Common myeloid progenitor, CD34-positive (primary cell): Measurements from ENCODE around the gene KCNG2.

Experiments used
- CTCF ChIA-PET: fragments of 350-600 bp; sonication (Branson Sonifier 250); formaldehyde crosslinking; loops from one replicate; lab custom pipeline; 2021; ENCODE audit warnings: antibody characterized with exemption; lab: Charles Lee
- POLR2A ChIA-PET: fragments of 350-600 bp; sonication (Branson Sonifier 250); formaldehyde crosslinking; loops from one replicate; lab custom pipeline; 2021; ENCODE audit warnings: antibody characterized with exemption; lab: Charles Lee
- DNase-seq, 3 donors: peaks; one replicate each; pipeline versions ENCODE4 v3.0.0 to v3.0.0-alpha.2; 2013
- H3K27ac ChIP-seq, 2 experiments: 1 replicate in 1 of 2; 2 replicates in 1 of 2; pipeline ENCODE4 v1.7.0; 2013; ENCODE audit warnings: inconsistent platforms in 2 of 2, low read length in 2 of 2, mild to moderate bottlenecking in 2 of 2, low read depth in 1 of 2, moderate library complexity in 1 of 2; ENCODE audit not compliant: severe bottlenecking in 2 of 2, insufficient read depth in 1 of 2, poor library complexity in 1 of 2
- H3K27me3 ChIP-seq, 5 experiments: replicated peaks in 2 of 5; 1 replicate in 3 of 5; 2 replicates in 2 of 5; pipeline versions ENCODE4 v1.6.1 to v1.7.0; 2013; ENCODE audit warnings: low read length in 4 of 5, mild to moderate bottlenecking in 2 of 5, moderate library complexity in 2 of 5, inconsistent platforms in 1 of 5; ENCODE audit not compliant: insufficient read depth in 5 of 5, control insufficient read depth in 4 of 5
- H3K36me3 ChIP-seq, 4 experiments: 1 replicate in 2 of 4; 2 replicates in 2 of 4; pipeline versions ENCODE4 v1.6.1 to v1.7.0; 2013; ENCODE audit warnings: low read length in 3 of 4, control low read depth in 1 of 4, mild to moderate bottlenecking in 1 of 4; ENCODE audit not compliant: control insufficient read depth in 4 of 4, insufficient read depth in 4 of 4
- H3K4me1 ChIP-seq, 4 experiments: 1 replicate in 3 of 4; 2 replicates in 1 of 4; pipeline versions ENCODE4 v1.6.1 to v1.7.1; 2013; ENCODE audit warnings: low read length in 3 of 4, mild to moderate bottlenecking in 3 of 4, control low read depth in 1 of 4, inconsistent platforms in 1 of 4, moderate library complexity in 1 of 4; ENCODE audit not compliant: control insufficient read depth in 4 of 4, insufficient read depth in 4 of 4; ENCODE audit errors: control extremely low read depth in 1 of 4
- H3K4me3 ChIP-seq, 7 experiments: 1 replicate in 4 of 7; 2 replicates in 3 of 7; pipeline versions ENCODE4 v1.5.1 to v1.7.0; 2013; ENCODE audit warnings: mild to moderate bottlenecking in 7 of 7, low read length in 6 of 7, moderate library complexity in 6 of 7, inconsistent platforms in 2 of 7, low read depth in 2 of 7, control low read depth in 1 of 7; ENCODE audit not compliant: insufficient read depth in 4 of 7, control insufficient read depth in 1 of 7; ENCODE audit errors: extremely low read depth in 1 of 7
- H3K9me3 ChIP-seq, 5 experiments: 1 replicate in 4 of 5; 2 replicates in 1 of 5; pipeline versions ENCODE4 v1.6.1 to v1.7.1; 2013; ENCODE audit warnings: low read length in 4 of 5, mild to moderate bottlenecking in 2 of 5, inconsistent platforms in 1 of 5, low read depth in 1 of 5, moderate library complexity in 1 of 5; ENCODE audit not compliant: control insufficient read depth in 4 of 5, insufficient read depth in 2 of 5; ENCODE audit errors: control extremely low read depth in 1 of 5
- WGBS: methylation state at CpG from one replicate; pipeline ENCODE4 v1.1.5; 2013; ENCODE audit not compliant: insufficient coverage; 5-methylcytosine and 5-hydroxymethylcytosine counted together

Gene KCNG2

DNA sequence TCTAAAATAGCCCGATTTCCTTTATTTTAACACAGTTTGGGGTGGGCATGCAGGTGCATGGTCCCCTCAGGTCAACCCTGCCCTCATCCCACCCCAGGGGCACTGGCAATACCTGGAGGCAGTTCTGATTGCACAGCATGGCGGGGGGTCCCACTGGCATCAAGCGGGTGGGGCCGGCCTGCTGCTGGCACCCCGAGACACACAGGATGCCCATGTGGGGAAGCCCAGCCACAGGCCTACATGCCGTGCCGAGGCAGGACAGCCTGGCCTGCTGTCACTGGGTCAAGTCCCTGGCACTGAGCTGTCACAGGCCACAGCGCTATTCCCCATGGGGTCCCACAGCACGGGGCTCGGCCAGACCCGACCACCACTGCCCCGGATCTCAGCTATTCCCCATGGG, 11.9 kb upstream of the KCNG2 start:
- DNase-seq = no peak
- WGBS = 84% methylated on average over 8 of the region's 12 CpGs
- ChIA-PET POLR2A (no interaction called here), CTCF (no interaction called here)
- peaks cover 3 to 34% (median 32%) of the 10 kb centered on the region in 4 experiments for H3K4me1 ChIP-seq
- H3K27me3 ChIP-seq = peaks cover 0 to 63% (median 10%) of the 10 kb centered on the region in 5 experiments
- H3K36me3 ChIP-seq = no peaks in the 10 kb centered on the region
- no peaks in the 10 kb centered on the region for H3K9me3 ChIP-seq
- no peak overlapping the region for H3K4me3 ChIP-seq
- H3K27ac ChIP-seq = no peak overlapping the region

DNA sequence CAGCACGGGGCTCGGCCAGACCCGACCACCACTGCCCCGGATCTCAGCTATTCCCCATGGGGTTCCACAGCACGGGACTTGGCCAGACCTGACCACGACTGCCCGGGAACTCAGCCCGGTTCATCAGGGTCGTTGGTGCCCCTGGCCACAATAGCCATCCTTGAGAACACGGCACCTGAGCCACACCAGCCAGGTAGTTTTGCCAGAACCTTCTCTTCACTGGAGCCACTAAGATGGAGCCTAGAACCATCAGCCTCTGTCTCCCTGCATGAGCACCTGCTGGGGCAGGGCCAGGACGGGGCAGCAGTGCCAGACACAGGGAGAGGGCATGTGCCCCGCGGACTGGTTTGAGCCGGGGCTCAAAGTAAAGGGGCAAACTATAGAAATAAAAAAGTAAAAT, 11.4 kb upstream of the KCNG2 start:
- H3K9me3 ChIP-seq = no peaks in the 10 kb centered on the region
- DNase-seq = no peak
- H3K27ac ChIP-seq = no peak overlapping the region
- H3K4me3 ChIP-seq = no peak overlapping the region
- POLR2A ChIA-PET = no interaction called here
- 83% methylated on average over 12 of the region's 14 CpGs for WGBS
- peaks cover 0 to 63% (median 10%) of the 10 kb centered on the region in 5 experiments for H3K27me3 ChIP-seq
- peaks cover 6 to 39% (median 37%) of the 10 kb centered on the region in 4 experiments for H3K4me1 ChIP-seq
- no peaks in the 10 kb centered on the region for H3K36me3 ChIP-seq
- CTCF ChIA-PET = no interaction called here

DNA sequence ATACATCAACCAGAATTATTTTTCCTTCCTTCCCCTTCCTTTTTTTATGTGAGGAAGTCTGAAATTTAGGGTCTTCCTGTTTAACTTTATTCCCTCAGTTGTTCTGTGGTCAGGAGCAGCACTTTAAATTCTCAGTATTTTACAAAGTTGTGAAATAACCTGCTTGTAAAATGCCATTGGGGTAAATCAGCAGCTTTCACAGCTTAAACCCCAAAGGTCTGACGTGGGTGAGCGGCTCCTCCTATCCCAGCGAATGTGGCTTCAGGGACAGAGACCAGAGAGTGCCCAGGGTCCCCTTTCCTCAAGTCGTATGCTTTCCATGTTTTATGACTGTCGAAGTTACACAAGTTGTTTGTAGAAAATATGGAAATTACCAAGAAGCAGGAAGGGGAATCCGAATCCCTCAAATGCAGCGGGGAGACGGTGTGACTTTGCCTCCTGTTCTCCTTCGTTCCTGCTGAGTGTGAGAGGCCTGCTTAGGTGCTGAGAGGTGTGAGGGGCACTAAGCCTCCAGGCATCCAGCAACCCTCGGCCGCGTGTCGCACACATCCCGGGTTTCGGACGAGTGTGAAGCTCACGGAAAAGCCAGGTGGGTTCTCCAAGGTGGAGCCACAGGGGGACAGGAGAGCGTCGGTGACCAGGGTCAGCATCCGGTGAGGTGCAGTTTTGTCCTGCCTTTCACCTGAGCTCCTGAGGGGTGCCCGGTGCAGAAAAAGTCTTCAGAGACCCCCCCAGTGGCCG, 10.8 kb upstream of the KCNG2 start:
- H3K27ac ChIP-seq = no peak overlapping the region
- no peaks in the 10 kb centered on the region for H3K9me3 ChIP-seq
- CTCF ChIA-PET = interaction anchor here (1.3 kb wide), 1 partner anchor 202 kb away, joined by 3 read pairs; no protein-coding TSS in a partner anchor
- H3K27me3 ChIP-seq = peaks cover 0 to 63% (median 10%) of the 10 kb centered on the region in 5 experiments
- no peak overlapping the region for H3K4me3 ChIP-seq
- no peak for DNase-seq
- 88% methylated on average over 22 of the region's 22 CpGs for WGBS
- peaks cover 11 to 45% (median 44%) of the 10 kb centered on the region in 4 experiments for H3K4me1 ChIP-seq
- POLR2A ChIA-PET = interaction anchor here (0.7 kb wide), 1 partner anchor 46 kb away, joined by 3 read pairs; no protein-coding TSS in a partner anchor
- no peaks in the 10 kb centered on the region for H3K36me3 ChIP-seq

DNA sequence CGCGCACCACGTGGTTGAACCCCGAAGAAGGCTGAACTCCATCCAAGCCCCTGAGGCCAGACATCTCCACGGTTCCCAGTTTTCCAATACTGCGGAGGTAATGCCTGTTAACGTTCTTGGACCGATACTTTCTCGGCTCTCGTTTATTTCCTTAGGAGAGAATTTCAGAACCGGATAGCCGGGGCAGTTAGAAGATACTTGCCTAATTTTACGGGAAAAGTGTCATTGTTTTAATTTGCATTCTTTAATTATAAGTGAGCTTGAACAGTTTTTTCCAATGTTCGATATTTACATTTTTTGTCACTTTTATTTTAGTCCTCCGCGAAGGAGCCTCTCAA, 10.2 kb upstream of the KCNG2 start:
- no peak overlapping the region for H3K27ac ChIP-seq
- POLR2A ChIA-PET = no interaction called here
- H3K4me1 ChIP-seq = peaks cover 13 to 50% (median 49%) of the 10 kb centered on the region in 4 experiments
- DNase-seq = no peak
- H3K9me3 ChIP-seq = no peaks in the 10 kb centered on the region
- whole genome bisulfite sequencing = 88% methylated on average over 13 of the region's 16 CpGs
- CTCF ChIA-PET = interaction anchor here (1.3 kb wide), 1 partner anchor 202 kb away, joined by 3 read pairs; no protein-coding TSS in a partner anchor
- H3K36me3 ChIP-seq = no peaks in the 10 kb centered on the region
- H3K4me3 ChIP-seq = peak overlapping the region in 1 of 7 experiments; percentile 42
- H3K27me3 ChIP-seq = peaks cover 0 to 63% (median 10%) of the 10 kb centered on the region in 5 experiments

DNA sequence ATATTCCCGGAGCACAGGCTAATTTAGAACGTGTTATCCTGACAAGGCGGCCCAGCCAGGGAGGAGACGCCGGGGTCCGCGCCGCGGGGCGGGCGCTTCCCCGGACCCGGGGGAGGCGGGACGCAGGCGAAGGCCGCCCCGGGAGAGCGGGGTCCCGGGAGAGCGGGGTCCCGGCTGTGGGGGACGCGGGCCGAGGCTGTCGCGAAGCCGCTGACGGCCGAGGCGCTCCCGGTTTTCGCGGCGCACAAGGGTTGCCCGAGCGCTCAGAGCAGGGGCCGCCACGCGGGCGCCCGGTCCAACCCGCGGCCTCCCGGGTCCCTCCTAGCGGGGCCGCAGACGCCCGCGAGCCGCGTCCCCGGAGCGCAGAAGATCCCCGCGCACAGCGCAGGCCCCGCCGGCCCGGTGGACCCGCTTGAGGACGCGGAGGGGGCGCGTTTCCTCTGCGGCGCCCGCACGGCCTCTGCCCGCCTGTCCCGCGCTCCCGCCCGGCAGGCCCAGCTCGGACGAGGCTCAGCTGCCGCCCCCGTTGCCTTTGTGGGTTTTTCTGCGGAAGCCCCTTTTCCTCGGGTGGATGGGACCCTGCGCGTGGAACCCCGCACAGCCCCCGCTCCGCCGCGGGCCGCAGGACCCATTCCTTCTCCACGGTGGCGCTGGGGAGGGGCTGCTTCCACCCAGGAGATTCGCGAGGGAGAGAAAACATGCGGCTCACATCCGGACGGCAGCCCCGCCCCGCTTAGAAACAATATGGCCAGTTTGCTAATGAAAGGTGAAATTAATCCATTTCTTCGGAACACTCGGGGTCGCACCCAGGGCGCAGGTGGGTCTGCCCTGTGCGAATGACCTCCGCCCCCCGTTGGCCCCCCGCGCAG, 9.6 kb upstream of the KCNG2 start:
- Histone ChIP-seq H3K4me3 (peak overlapping the region in 4 of 7 experiments; percentile 5 to 46 (median 39)), H3K36me3 (no peaks in the 10 kb centered on the region), H3K4me1 (peaks cover 16 to 56% (median 55%) of the 10 kb centered on the region in 4 experiments), H3K27ac (no peak overlapping the region), H3K9me3 (no peaks in the 10 kb centered on the region), H3K27me3 (peaks cover 0 to 63% (median 10%) of the 10 kb centered on the region in 5 experiments)
- ChIA-PET CTCF (interaction anchor here (1.3 kb wide), 1 partner anchor 201 kb away, joined by 3 read pairs; no protein-coding TSS in a partner anchor), POLR2A (no interaction called here)
- 5% methylated on average over 95 of the region's 106 CpGs for whole genome bisulfite sequencing
- DNase-seq = peak in 2 of 3 donors; percentile 21 to 43

DNA sequence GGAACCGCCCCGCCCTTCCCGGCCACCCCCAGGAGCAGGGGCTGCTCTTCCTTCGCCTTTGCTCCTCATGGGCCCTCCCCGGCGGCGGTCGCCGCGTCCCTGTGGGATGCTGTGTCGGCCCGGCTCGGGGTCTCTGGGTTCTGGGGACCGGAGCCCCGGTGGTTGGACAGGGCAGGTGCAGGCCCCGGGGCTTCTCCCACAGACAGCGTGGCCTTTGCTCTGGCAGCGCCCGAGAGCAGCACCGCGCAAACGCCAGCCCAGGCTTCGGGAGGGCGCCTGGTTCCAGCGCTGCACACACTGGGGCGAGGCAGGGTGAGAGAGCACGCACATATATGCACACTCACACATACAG, 9.0 kb upstream of the KCNG2 start:
- Histone ChIP-seq H3K36me3 (no peaks in the 10 kb centered on the region), H3K4me3 (peak overlapping the region in 1 of 7 experiments; percentile 42), H3K27me3 (peaks cover 0 to 60% (median 10%) of the 10 kb centered on the region in 5 experiments), H3K9me3 (no peaks in the 10 kb centered on the region), H3K27ac (no peak overlapping the region), H3K4me1 (peaks cover 16 to 61% (median 59%) of the 10 kb centered on the region in 4 experiments)
- peak in 2 of 3 donors; percentile 33 to 38 for DNase-seq
- WGBS = 65% methylated on average over 22 of the region's 27 CpGs
- CTCF ChIA-PET = no interaction called here
- POLR2A ChIA-PET = no interaction called here
